Fibroblast of lung (primary cell): Measurements from ENCODE around the gene NKD2. TPM values are rescaled to one million over a fixed set of nuclear protein-coding genes. Genes with fewer than 3 reads are reported as not detected.
"Not testable (repeated sequence)": the region's sequence is repeated elsewhere in the genome, so short reads cannot be mapped to it uniquely, and the experiment has no call there.

Experiments used
- DNase-seq, 2 donors: peaks; one replicate each; pipeline versions ENCODE4 v3.0.0 to v3.0.0-alpha.2; 2010; ENCODE audit warnings: low read depth in 2 of 2
- H2AFZ ChIP-seq: 2 replicates; pipeline ENCODE4 v1.5.1; 2012; ENCODE audit warnings: low read length, control low read depth, inconsistent platforms
- H3K27ac ChIP-seq: 2 replicates; pipeline ENCODE4 v1.5.1; 2011; ENCODE audit warnings: low read length, control low read depth; ENCODE audit not compliant: insufficient read depth
- H3K27me3 ChIP-seq: 2 replicates; pipeline ENCODE4 v1.5.1; 2011; ENCODE audit warnings: mild to moderate bottlenecking, low read length; ENCODE audit not compliant: control insufficient read depth, insufficient read depth
- H3K36me3 ChIP-seq: 2 replicates; pipeline ENCODE4 v1.5.1; 2011; ENCODE audit warnings: low read length; ENCODE audit not compliant: control insufficient read depth, insufficient read depth
- H3K4me1 ChIP-seq: 2 replicates; pipeline ENCODE4 v1.5.1; 2011; ENCODE audit warnings: low read length; ENCODE audit not compliant: control insufficient read depth, insufficient read depth; ENCODE audit errors: extremely low read depth
- H3K4me2 ChIP-seq: 2 replicates; pipeline ENCODE4 v1.5.1; 2011; ENCODE audit warnings: low read length, control low read depth; ENCODE audit not compliant: insufficient read depth; ENCODE audit errors: extremely low read depth
- H3K4me3 ChIP-seq, 4 experiments: fragments of 200-600 bp in 1 of 4; sonication (generic) in 1 of 4; replicated peaks in 1 of 4; 2 replicates each; pipeline ENCODE4 v1.5.1; 2011 to 2016; ENCODE audit warnings: low read length in 4 of 4, low read depth in 3 of 4, mild to moderate bottlenecking in 3 of 4, control low read depth in 2 of 4, inconsistent platforms in 1 of 4, mixed read lengths in 1 of 4; ENCODE audit not compliant: insufficient read depth in 1 of 4; ENCODE audit errors: control extremely low read depth in 1 of 4
- H3K79me2 ChIP-seq: 2 replicates; pipeline ENCODE4 v1.5.1; 2012; ENCODE audit warnings: mild to moderate bottlenecking, low read length, inconsistent platforms; ENCODE audit not compliant: control insufficient read depth, insufficient read depth
- H3K9ac ChIP-seq: 2 replicates; pipeline ENCODE4 v1.5.1; 2011; ENCODE audit warnings: mild to moderate bottlenecking, low read length, control low read depth; ENCODE audit not compliant: insufficient read depth
- H3K9me3 ChIP-seq: 2 replicates; pipeline ENCODE4 v1.5.1; 2012; ENCODE audit warnings: low read depth, low read length; ENCODE audit not compliant: control insufficient read depth, insufficient read depth
- H4K20me1 ChIP-seq: 2 replicates; pipeline ENCODE4 v1.5.1; 2011; ENCODE audit warnings: low read length; ENCODE audit not compliant: control insufficient read depth, insufficient read depth; ENCODE audit errors: extremely low read depth
- EZH2 ChIP-seq: IDR thresholded peaks from 2 replicates; pipeline ENCODE4 v1.5.1; 2012; ENCODE audit warnings: low read length, control low read depth, mild to moderate bottlenecking; ENCODE audit errors: missing control alignments
- polyA plus RNA-seq, 2 donors: library from polyadenylated mRNA; depleted of rRNA in 1 of 2; stranded (reverse) in 1 of 2; unstranded in 1 of 2; fragments of >200 nt; gene quantifications; 2 replicates each; pipeline ENCODE4 v1.2.1, GENCODE V29; 2011 to 2012; ENCODE audit warnings: missing spikeins in 1 of 2
- total RNA-seq: library from RNA; depleted of rRNA; stranded (reverse); fragments of >200 nt; gene quantifications from 2 replicates; pipeline ENCODE4 v1.2.1, GENCODE V29; 2014
- TF ChIP-seq, protein P1 (sequence below), 2 donors: IDR thresholded peaks in 1 of 2; conservative IDR thresholded peaks in 1 of 2; 1 replicate in 1 of 2; 2 replicates in 1 of 2; pipeline ENCODE4 v1.5.1; 2011 to 2012; ENCODE audit warnings: low read length in 2 of 2, control low read depth in 1 of 2, inconsistent platforms in 1 of 2, low read depth in 1 of 2, mild to moderate bottlenecking in 1 of 2

The NKD2 gene
- total and polyA plus RNA-seq, 2 donors (not counting 1 experiment from before 2014, with no cell fraction given): under 0.01 TPM; not detected in 1

DNA sequence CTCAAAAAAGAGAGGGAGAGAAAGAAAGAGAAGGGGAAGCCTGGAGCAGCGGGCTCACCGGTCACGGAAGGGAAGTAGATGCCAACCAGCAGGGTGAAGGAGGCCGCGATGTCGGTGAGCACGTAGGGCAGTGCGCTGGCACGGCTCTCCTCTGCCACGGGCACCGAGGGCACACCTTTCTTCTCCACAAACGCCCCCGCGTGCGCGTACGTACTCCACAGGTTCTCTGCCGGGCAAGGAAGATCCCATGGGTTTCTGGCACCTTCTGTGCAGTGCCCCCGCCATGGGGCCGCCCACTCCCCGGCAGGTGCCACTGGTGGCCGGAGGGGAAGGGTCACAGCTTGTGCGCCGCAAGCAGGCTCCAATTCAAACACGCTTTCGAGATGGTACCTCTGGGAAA lies 72.9 kb downstream of the NKD2 start:
- Histone ChIP-seq H3K79me2 (no peaks in the 10 kb centered on the region), H3K36me3 (no peaks in the 10 kb centered on the region), H3K27ac (no peak overlapping the region), H3K4me2 (no peak overlapping the region), H3K4me1 (no peaks in the 10 kb centered on the region), H3K9me3 (no peaks in the 10 kb centered on the region), H4K20me1 (no peaks in the 10 kb centered on the region), H3K27me3 (no peaks in the 10 kb centered on the region), H2AFZ (no peak overlapping the region), H3K4me3 (no peak overlapping the region), H3K9ac (no peak overlapping the region)
- DNase-seq: no peak
- TF ChIP-seq, protein P1, sequence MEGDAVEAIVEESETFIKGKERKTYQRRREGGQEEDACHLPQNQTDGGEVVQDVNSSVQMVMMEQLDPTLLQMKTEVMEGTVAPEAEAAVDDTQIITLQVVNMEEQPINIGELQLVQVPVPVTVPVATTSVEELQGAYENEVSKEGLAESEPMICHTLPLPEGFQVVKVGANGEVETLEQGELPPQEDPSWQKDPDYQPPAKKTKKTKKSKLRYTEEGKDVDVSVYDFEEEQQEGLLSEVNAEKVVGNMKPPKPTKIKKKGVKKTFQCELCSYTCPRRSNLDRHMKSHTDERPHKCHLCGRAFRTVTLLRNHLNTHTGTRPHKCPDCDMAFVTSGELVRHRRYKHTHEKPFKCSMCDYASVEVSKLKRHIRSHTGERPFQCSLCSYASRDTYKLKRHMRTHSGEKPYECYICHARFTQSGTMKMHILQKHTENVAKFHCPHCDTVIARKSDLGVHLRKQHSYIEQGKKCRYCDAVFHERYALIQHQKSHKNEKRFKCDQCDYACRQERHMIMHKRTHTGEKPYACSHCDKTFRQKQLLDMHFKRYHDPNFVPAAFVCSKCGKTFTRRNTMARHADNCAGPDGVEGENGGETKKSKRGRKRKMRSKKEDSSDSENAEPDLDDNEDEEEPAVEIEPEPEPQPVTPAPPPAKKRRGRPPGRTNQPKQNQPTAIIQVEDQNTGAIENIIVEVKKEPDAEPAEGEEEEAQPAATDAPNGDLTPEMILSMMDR (conservative IDR thresholded peaks at IDR 0.05 in 1 of 2, IDR thresholded peaks at IDR 0.05 in 1 of 2; ENCODE audit: low read depth in 1 of 2, low read length in 2 of 2): no peak
- TF ChIP-seq EZH2: no peak

GRCh38 chr5:1083026-1083425 lies 74.4 kb downstream of the NKD2 start:
- H3K27ac ChIP-seq, H3K4me2 ChIP-seq, H3K27me3 ChIP-seq, H3K9ac ChIP-seq, DNase-seq, H3K4me1 ChIP-seq, H3K9me3 ChIP-seq, H4K20me1 ChIP-seq, H3K79me2 ChIP-seq, H2AFZ ChIP-seq, H3K36me3 ChIP-seq, H3K4me3 ChIP-seq: not testable (repeated sequence)

DNA sequence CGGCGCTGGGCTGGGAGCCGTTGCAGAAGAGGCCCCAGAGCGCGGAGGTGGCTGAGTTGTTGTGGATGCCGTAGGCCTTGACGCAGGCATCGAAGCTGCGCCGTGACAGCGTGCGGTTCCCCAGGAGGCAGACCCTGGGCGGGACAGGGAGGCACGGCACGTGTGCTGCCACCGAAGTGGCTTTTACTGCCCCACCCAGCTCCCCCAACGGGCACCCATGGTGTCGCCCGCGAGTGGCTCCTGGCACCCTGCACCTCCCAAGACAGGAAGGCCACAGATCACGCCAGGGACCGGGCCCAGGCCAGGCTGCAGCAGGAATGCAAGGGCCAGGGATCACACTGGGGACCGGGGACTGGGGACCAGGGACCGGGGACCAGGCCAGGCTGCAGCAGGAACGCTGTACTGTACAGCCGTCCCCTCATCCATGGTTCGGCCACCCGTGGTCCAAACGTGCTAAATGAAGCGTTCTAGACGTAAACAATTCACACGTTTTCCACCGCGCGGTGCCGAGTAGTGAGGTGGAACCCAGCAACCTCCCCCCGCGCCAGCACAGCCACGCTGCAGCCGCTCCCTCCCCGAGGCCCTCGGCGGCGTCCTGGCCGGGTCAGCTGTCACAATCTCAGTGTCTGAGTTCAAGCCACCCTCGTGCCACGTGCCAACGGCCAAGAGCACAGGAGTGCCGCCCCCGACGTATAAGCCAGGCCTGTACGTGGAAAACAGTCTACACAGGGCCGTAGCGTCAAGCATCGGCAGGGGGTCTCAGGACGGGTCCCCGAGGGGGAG lies 75.4 kb downstream of the NKD2 start:
- no peak for TF ChIP-seq EZH2
- TF ChIP-seq, protein P1 (conservative IDR thresholded peaks at IDR 0.05 in 1 of 2, IDR thresholded peaks at IDR 0.05 in 1 of 2; ENCODE audit: low read depth in 1 of 2, low read length in 2 of 2): no peak
- H3K36me3 ChIP-seq: no peaks in the 10 kb centered on the region
- no peaks in the 10 kb centered on the region for H3K4me1 ChIP-seq
- no peaks in the 10 kb centered on the region for H3K79me2 ChIP-seq
- no peak overlapping the region for H3K4me2 ChIP-seq
- no peak overlapping the region for H2AFZ ChIP-seq
- no peak overlapping the region for H3K9ac ChIP-seq
- no peaks in the 10 kb centered on the region for H3K27me3 ChIP-seq
- no peaks in the 10 kb centered on the region for H4K20me1 ChIP-seq
- H3K27ac ChIP-seq: no peak overlapping the region
- H3K4me3 ChIP-seq: no peak overlapping the region
- H3K9me3 ChIP-seq: no peaks in the 10 kb centered on the region
- DNase-seq: no peak
